Measurements from ENCODE around the gene ZNF337. TPM values are rescaled to one million over a fixed set of nuclear protein-coding genes. Genes with fewer than 3 reads are reported as not detected.

The ZNF337 gene
- total and polyA plus RNA-seq, 2 of the 13 experiments (the other 11 are each of a cell fraction or from before 2014, with no cell fraction given) = 17.0 to 19.6 TPM

DNA sequence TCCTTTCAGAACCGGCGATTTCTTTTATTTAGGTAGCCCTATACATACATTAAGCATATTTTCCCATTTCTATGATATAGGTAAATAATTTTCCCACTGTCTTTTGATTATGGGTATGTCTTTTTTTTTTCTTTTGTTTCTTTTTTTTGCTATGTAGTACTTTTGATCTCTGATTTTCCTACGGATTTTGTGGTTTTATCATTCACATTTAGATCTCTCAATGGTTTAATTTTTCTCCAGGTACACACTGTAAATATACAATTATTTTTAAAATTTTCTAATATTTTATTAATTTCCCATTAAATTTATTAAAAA, 436 bp upstream of the ZNF337 start (continued):
- TF ChIP-seq, protein P1, sequence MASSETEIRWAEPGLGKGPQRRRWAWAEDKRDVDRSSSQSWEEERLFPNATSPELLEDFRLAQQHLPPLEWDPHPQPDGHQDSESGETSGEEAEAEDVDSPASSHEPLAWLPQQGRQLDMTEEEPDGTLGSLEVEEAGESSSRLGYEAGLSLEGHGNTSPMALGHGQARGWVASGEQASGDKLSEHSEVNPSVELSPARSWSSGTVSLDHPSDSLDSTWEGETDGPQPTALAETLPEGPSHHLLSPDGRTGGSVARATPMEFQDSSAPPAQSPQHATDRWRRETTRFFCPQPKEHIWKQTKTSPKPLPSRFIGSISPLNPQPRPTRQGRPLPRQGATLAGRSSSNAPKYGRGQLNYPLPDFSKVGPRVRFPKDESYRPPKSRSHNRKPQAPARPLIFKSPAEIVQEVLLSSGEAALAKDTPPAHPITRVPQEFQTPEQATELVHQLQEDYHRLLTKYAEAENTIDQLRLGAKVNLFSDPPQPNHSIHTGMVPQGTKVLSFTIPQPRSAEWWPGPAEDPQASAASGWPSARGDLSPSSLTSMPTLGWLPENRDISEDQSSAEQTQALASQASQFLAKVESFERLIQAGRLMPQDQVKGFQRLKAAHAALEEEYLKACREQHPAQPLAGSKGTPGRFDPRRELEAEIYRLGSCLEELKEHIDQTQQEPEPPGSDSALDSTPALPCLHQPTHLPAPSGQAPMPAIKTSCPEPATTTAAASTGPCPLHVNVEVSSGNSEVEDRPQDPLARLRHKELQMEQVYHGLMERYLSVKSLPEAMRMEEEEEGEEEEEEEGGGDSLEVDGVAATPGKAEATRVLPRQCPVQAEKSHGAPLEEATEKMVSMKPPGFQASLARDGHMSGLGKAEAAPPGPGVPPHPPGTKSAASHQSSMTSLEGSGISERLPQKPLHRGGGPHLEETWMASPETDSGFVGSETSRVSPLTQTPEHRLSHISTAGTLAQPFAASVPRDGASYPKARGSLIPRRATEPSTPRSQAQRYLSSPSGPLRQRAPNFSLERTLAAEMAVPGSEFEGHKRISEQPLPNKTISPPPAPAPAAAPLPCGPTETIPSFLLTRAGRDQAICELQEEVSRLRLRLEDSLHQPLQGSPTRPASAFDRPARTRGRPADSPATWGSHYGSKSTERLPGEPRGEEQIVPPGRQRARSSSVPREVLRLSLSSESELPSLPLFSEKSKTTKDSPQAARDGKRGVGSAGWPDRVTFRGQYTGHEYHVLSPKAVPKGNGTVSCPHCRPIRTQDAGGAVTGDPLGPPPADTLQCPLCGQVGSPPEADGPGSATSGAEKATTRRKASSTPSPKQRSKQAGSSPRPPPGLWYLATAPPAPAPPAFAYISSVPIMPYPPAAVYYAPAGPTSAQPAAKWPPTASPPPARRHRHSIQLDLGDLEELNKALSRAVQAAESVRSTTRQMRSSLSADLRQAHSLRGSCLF (CRISPR knock-in tag; IDR thresholded peaks at IDR 0.05; ENCODE audit: borderline replicate concordance) = 0 out of 2 replicates have a peak, but pooled peaks have one; percentile 13
- TF ChIP-seq ATM (IDR thresholded peaks at IDR 0.05; ENCODE audit: borderline replicate concordance) (no peak), ZBTB38 (CRISPR knock-in tag; IDR thresholded peaks at IDR 0.05) (no peak), MIER3 (CRISPR knock-in tag; IDR thresholded peaks at IDR 0.05; ENCODE audit: borderline replicate concordance) (no peak), CREM (IDR thresholded peaks at IDR 0.05) (peak; percentile 77; the same call in 1 of the 2 replicates), CREM (CRISPR knock-in tag; IDR thresholded peaks at IDR 0.05) (no peak), ZNF563 (CRISPR knock-in tag; IDR thresholded peaks at IDR 0.05) (no peak), ZBTB21 (CRISPR knock-in tag; IDR thresholded peaks at IDR 0.05) (no peak), ZNF792 (CRISPR knock-in tag; IDR thresholded peaks at IDR 0.05) (no peak)
